Ishikawa (cell line): Measurements from ENCODE around the gene FBXO21.

ENCODE experiments used
- CEBPB ChIP-seq: IDR thresholded peaks from 2 replicates; pipeline ENCODE4 v1.6.1; 2012
- EGR1 ChIP-seq: IDR thresholded peaks from 2 replicates; pipeline ENCODE4 v1.6.1; 2012
- EP300 ChIP-seq: IDR thresholded peaks from 2 replicates; pipeline ENCODE4 v1.6.1; 2012; ENCODE audit warnings: borderline replicate concordance
- RAD21 ChIP-seq: IDR thresholded peaks from 2 replicates; pipeline ENCODE4 v1.6.1; 2012; ENCODE audit warnings: low read depth
- TCF12 ChIP-seq: IDR thresholded peaks from 2 replicates; pipeline ENCODE4 v1.6.1; 2012; ENCODE audit warnings: low read depth
- YY1 ChIP-seq: IDR thresholded peaks from 2 replicates; pipeline ENCODE4 v1.6.1; 2012; ENCODE audit warnings: low read depth
- TF ChIP-seq, protein P1 (sequence below): IDR thresholded peaks from 2 replicates; pipeline ENCODE4 v1.6.1; 2012
- TF ChIP-seq, protein P2 (sequence below): IDR thresholded peaks from 2 replicates; pipeline ENCODE4 v1.6.1; 2012

DNA sequence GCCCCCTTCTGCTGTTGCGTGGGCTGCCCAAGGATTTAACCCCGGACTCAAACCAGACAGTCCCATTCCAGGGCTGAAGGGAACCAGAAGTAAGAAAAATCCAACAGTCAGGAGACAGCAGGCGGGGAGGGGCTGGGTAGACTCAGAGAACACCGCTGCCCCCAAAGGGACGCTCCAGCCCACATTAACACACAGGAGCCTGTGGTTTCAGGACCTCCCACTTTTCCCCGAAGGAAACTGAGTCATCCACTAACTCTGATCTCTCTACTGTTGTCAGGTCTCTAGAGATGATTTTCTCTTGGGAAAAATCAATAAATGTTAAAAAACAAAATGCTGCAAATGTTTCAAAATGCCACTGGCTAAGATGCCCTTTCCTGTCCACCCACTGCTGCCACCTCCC lies 41.6 kb downstream of the FBXO21 start:
- no peak for TF ChIP-seq EP300
- no peak for TF ChIP-seq YY1
- TF ChIP-seq, protein P1, sequence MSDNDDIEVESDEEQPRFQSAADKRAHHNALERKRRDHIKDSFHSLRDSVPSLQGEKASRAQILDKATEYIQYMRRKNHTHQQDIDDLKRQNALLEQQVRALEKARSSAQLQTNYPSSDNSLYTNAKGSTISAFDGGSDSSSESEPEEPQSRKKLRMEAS, result no peak
- TF ChIP-seq, protein P2, sequence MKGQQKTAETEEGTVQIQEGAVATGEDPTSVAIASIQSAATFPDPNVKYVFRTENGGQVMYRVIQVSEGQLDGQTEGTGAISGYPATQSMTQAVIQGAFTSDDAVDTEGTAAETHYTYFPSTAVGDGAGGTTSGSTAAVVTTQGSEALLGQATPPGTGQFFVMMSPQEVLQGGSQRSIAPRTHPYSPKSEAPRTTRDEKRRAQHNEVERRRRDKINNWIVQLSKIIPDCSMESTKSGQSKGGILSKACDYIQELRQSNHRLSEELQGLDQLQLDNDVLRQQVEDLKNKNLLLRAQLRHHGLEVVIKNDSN, result no peak
- no peak for TF ChIP-seq CEBPB
- TF ChIP-seq EGR1, result no peak
- TF ChIP-seq RAD21, result no peak
- TF ChIP-seq TCF12, result no peak
